Measurements from ENCODE around the gene ADAD2. TPM values are rescaled to one million over a fixed set of nuclear protein-coding genes. Genes with fewer than 3 reads are reported as not detected.

The ADAD2 gene
- total and polyA plus RNA-seq, 2 donors (not counting 1 experiment from before 2014, with no cell fraction given) = 0.06 TPM; not detected in 1

- ATAC-seq (ENCODE audit: low read depth) = no peak
- Histone ChIP-seq H3K4me2 (replicated peaks; ENCODE audit: low read depth, low read length, poor library complexity, severe bottlenecking) (no peak overlapping the region), H3K9ac (ENCODE audit: low read length) (no peak overlapping the region), H3K27ac (ENCODE audit: low read length in 2 of 2) (no peak overlapping the region), H2AFZ (ENCODE audit: insufficient read depth, low read depth, low read length, poor library complexity, severe bottlenecking) (no peak overlapping the region), H4K20me1 (ENCODE audit: control insufficient read depth, insufficient read depth, low read length, poor library complexity, severe bottlenecking) (no peaks in the 10 kb centered on the region), H3K4me1 (ENCODE audit: control insufficient read depth in 2 of 2, insufficient read depth in 2 of 2, low read length in 2 of 2) (peaks cover 12 to 13% of the 10 kb centered on the region in 2 donors), H3K4me3 (ENCODE audit: control extremely low read depth in 1 of 5, extremely low read depth in 1 of 5, insufficient read depth in 1 of 5, low read depth in 2 of 5, low read length in 4 of 5) (no peak overlapping the region), H3K27me3 (replicated peaks in 1 of 4; ENCODE audit: control extremely low read depth in 1 of 4, control insufficient read depth in 3 of 4, insufficient read depth in 4 of 4, low read length in 3 of 4) (peaks cover 0 to 4% (median 0%) of the 10 kb centered on the region in 4 experiments), H3K9me3 (ENCODE audit: control extremely low read depth in 1 of 3, control insufficient read depth in 2 of 3, insufficient read depth in 1 of 3, low read length in 2 of 3) (no peaks in the 10 kb centered on the region), H3K79me2 (ENCODE audit: control insufficient read depth, insufficient read depth, low read length) (no peaks in the 10 kb centered on the region), H3K36me3 (replicated peaks in 1 of 2; ENCODE audit: control extremely low read depth in 1 of 2, control insufficient read depth in 1 of 2, extremely low read depth in 1 of 2, insufficient read depth in 2 of 2, low read length in 1 of 2) (no peaks in the 10 kb centered on the region)
- peak; percentile 8 for DNase-seq
- TF ChIP-seq EZH2 (IDR thresholded peaks at IDR 0.05; ENCODE audit: borderline replicate concordance, insufficient read depth, low read depth, low read length, poor library complexity, severe bottlenecking) = no peak
- no peak for TF ChIP-seq CTCF (IDR thresholded peaks at IDR 0.05)
- Mint-ChIP-seq H3K9me3 (ENCODE audit: insufficient read depth) (no peaks in the 10 kb centered on the region), H3K4me1 (peaks cover 14% of the 10 kb centered on the region), H3K27me3 (peaks cover 3% of the 10 kb centered on the region), H3K27ac (no peak overlapping the region), H3K4me3 (no peak overlapping the region)
- ChIA-PET CTCF (interaction anchor here (1.0 to 1.6 kb wide), 2 partner anchors 10 to 13 kb away, joined by 3 to 4 read pairs; partner anchors contain the start of gene TAF1C), POLR2A (no interaction called here)
- 83% methylated on average over 14 of the region's 16 CpGs for WGBS (ENCODE audit: insufficient coverage)
- intact Hi-C loops (cut with micrococcal nuclease) = no loop called here
Measured at GRCh38 chr16:84196727-84197394, 5.9 kb downstream of the ADAD2 start.

- H3K27me3 Mint-ChIP-seq = peaks cover 3% of the 10 kb centered on the region
- no peak overlapping the region for H3K9ac ChIP-seq (ENCODE audit: low read length)
- no peak overlapping the region for H2AFZ ChIP-seq (ENCODE audit: insufficient read depth, low read depth, low read length, poor library complexity, severe bottlenecking)
- 96% methylated on average over 13 of the region's 14 CpGs for WGBS (ENCODE audit: insufficient coverage)
- peaks cover 14% of the 10 kb centered on the region for H3K4me1 Mint-ChIP-seq
- intact Hi-C loops (cut with micrococcal nuclease) = no loop called here
- no peak overlapping the region for H3K27ac Mint-ChIP-seq
- H3K4me3 Mint-ChIP-seq = no peak overlapping the region
- ChIA-PET POLR2A (no interaction called here), CTCF (interaction anchor here (1.6 kb wide), 1 partner anchor 12 kb away, joined by 3 read pairs; no protein-coding TSS in a partner anchor)
- no peaks in the 10 kb centered on the region for H3K79me2 ChIP-seq (ENCODE audit: control insufficient read depth, insufficient read depth, low read length)
- DNase-seq (no peak), ATAC-seq (ENCODE audit: low read depth) (no peak)
- H3K4me1 ChIP-seq (ENCODE audit: control insufficient read depth in 2 of 2, insufficient read depth in 2 of 2, low read length in 2 of 2) = peaks cover 12 to 13% of the 10 kb centered on the region in 2 donors
- no peak overlapping the region for H3K4me2 ChIP-seq (replicated peaks; ENCODE audit: low read depth, low read length, poor library complexity, severe bottlenecking)
- H3K36me3 ChIP-seq (replicated peaks in 1 of 2; ENCODE audit: control extremely low read depth in 1 of 2, control insufficient read depth in 1 of 2, extremely low read depth in 1 of 2, insufficient read depth in 2 of 2, low read length in 1 of 2) = no peaks in the 10 kb centered on the region
- H3K27me3 ChIP-seq (replicated peaks in 1 of 4; ENCODE audit: control extremely low read depth in 1 of 4, control insufficient read depth in 3 of 4, insufficient read depth in 4 of 4, low read length in 3 of 4) = peaks cover 0 to 4% (median 0%) of the 10 kb centered on the region in 4 experiments
- no peak overlapping the region for H3K4me3 ChIP-seq (ENCODE audit: control extremely low read depth in 1 of 5, extremely low read depth in 1 of 5, insufficient read depth in 1 of 5, low read depth in 2 of 5, low read length in 4 of 5)
- H3K27ac ChIP-seq (ENCODE audit: low read length in 2 of 2) = no peak overlapping the region
- H4K20me1 ChIP-seq (ENCODE audit: control insufficient read depth, insufficient read depth, low read length, poor library complexity, severe bottlenecking) = no peaks in the 10 kb centered on the region
- H3K9me3 Mint-ChIP-seq (ENCODE audit: insufficient read depth) = no peaks in the 10 kb centered on the region
- no peak for TF ChIP-seq EZH2 (IDR thresholded peaks at IDR 0.05; ENCODE audit: borderline replicate concordance, insufficient read depth, low read depth, low read length, poor library complexity, severe bottlenecking)
- TF ChIP-seq CTCF (IDR thresholded peaks at IDR 0.05) = no peak
- H3K9me3 ChIP-seq (ENCODE audit: control extremely low read depth in 1 of 3, control insufficient read depth in 2 of 3, insufficient read depth in 1 of 3, low read length in 2 of 3) = no peaks in the 10 kb centered on the region
Measured at GRCh38 chr16:84197466-84198128, 6.6 kb downstream of the ADAD2 start.
